Measurements from ENCODE around the gene RBL2. TPM values are rescaled to one million over a fixed set of nuclear protein-coding genes. Genes with fewer than 3 reads are reported as not detected.

RBL2 gene, protein sequence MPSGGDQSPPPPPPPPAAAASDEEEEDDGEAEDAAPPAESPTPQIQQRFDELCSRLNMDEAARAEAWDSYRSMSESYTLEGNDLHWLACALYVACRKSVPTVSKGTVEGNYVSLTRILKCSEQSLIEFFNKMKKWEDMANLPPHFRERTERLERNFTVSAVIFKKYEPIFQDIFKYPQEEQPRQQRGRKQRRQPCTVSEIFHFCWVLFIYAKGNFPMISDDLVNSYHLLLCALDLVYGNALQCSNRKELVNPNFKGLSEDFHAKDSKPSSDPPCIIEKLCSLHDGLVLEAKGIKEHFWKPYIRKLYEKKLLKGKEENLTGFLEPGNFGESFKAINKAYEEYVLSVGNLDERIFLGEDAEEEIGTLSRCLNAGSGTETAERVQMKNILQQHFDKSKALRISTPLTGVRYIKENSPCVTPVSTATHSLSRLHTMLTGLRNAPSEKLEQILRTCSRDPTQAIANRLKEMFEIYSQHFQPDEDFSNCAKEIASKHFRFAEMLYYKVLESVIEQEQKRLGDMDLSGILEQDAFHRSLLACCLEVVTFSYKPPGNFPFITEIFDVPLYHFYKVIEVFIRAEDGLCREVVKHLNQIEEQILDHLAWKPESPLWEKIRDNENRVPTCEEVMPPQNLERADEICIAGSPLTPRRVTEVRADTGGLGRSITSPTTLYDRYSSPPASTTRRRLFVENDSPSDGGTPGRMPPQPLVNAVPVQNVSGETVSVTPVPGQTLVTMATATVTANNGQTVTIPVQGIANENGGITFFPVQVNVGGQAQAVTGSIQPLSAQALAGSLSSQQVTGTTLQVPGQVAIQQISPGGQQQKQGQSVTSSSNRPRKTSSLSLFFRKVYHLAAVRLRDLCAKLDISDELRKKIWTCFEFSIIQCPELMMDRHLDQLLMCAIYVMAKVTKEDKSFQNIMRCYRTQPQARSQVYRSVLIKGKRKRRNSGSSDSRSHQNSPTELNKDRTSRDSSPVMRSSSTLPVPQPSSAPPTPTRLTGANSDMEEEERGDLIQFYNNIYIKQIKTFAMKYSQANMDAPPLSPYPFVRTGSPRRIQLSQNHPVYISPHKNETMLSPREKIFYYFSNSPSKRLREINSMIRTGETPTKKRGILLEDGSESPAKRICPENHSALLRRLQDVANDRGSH
- total RNA-seq: 81.2 TPM

DNA sequence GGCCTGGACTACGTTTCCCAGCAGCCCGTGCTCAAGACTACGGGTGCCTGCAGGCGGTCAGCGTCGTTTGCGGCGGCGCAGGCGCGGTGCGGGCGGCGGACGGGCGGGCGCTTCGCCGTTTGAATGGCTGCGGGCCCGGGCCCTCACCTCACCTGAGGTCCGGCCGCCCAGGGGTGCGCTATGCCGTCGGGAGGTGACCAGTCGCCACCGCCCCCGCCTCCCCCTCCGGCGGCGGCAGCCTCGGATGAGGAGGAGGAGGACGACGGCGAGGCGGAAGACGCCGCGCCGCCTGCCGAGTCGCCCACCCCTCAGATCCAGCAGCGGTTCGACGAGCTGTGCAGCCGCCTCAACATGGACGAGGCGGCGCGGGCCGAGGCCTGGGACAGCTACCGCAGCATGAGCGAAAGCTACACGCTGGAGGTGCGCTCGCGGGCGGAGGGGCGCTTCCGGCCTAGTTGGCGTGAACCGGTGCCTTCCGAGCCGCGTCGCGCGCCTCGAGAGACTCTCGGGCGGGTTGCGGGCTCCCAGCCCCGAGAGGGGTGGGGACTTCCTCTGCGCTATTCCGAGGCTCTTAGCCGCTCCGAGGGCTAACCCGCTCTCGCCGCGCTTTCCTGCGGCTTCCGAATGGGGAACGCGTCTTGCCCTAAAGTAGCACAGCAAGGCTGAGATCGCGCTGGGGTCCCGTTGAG lies at the start of gene RBL2:
RBL2 (plus strand) TSS at position 95 of the 689 bp plus-strand sequence; CDS start at position 181, 86 bp downstream.

DNA sequence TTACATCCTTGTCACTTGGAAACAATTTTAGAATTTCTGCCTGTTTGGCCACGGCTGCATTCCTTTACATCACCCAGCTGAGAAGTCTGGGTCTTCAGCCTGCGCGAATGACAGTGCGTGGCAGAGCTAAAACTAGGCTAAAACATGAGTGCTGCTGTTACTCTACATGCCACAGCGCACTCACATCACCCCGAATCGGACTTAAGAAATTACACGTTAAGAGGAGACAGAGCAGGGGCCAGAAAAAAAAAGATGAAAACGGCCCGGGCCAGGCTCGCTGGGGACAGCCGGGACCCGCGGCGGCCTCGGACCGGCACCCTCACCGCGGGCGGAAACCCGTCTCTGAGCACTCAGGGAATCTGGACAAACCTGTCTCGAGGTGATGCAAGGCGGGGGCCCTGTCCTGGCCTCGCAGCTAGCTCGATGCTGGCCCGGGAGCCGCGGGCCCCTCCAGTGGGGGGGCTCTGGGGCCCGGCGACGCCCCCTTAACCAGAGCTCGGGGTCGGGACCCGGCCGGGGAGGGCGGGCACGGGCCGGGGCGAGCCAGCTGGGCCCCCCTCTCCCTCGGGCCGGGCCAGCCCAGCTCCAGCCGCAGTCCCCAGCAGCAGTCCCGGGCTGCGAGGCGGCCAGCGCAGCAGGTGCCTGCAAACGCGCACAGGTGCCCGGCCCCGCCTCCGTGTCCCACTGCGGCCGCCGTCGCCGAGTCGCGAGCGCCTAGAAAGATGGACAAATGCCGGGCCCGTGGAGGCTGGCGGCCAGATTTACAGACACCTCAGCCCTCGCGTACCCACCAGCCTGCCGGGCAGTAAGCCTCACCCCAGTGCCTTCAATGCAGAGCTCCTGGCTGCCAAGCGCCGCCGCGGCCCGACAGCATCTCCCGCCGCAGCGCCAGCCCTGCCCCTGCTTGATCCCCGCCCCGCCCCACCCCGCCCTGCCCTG lies 68.3 kb downstream of the RBL2 start, which contains the start of gene AKTIP:
AKTIP (minus strand) TSS at position 879 of the 939 bp plus-strand sequence. CDS start 2,950 bp downstream, outside the sequence.

Small RNA genes lying within 50 kb of the gene (small RNA-seq; reads per million reads assigned to genes)
- gene RNU6-1153P: not detected

Other genes starting within 250 kb of the RBL2 start
- 55.4 TPM for gene AKTIP, start 68.7 kb downstream of the RBL2 start, total RNA-seq

Measured in diencephalon (tissue), 1 donor.